ENCODE results near the gene FBXL20. TPM values are rescaled to one million over a fixed set of nuclear protein-coding genes. Genes with fewer than 3 reads are reported as not detected.

The FBXL20 gene
- total RNA-seq, 1 experiment from 2014 or later: 20.2 TPM

DNA sequence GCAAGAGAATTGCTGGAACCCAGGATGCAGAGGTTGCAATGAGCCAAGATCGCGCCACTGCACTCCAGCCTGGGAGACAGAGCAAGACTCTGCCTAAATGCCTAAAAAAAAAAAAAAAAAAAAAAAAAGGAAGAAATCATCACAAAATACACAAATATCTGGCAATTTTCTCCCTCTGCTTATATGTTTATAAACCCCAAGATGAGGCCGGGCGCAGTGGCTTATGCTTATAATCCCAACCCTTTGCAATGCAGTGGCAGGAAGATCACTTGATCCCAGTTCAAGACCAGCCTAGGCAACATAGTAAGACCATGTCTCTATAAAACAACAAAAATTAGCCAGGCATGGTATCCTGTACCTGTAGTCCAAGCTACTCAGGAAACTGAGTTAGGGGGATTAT is 28.2 kb upstream of the FBXL20 start:
- Histone ChIP-seq H3K27me3 (ENCODE audit: insufficient read depth, low read depth) (no peaks in the 10 kb centered on the region), H3K27ac (no peak overlapping the region), H4K20me1 (ENCODE audit: insufficient read depth) (no peaks in the 10 kb centered on the region; the same call in 1 of the 2 replicates), H3K9me3 (ENCODE audit: insufficient read depth, low read depth) (no peaks in the 10 kb centered on the region), H3K36me3 (ENCODE audit: low read depth) (peaks cover 45% of the 10 kb centered on the region), H3K79me2 (ENCODE audit: low read depth) (no peaks in the 10 kb centered on the region), H3K4me3 (no peak overlapping the region), H3F3A (ENCODE audit: insufficient read depth, low read depth) (0 out of 2 replicates have a peak, but pooled peaks cover 5% of the 10 kb centered on the region), H3K4me2 (no peak overlapping the region), H2AFZ (no peak overlapping the region), H3K9me2 (ENCODE audit: insufficient read depth) (no peaks in the 10 kb centered on the region), H3K4me1 (replicated peaks; ENCODE audit: insufficient read depth) (no peaks in the 10 kb centered on the region)
- POLR2A ChIA-PET (ENCODE audit: unreplicated experiment): no interaction called here
- no TSS peak for BruUV-seq (replicated peaks)
- no peak for DNase-seq
- intact Hi-C loops (cut with micrococcal nuclease; ENCODE audit: unreplicated experiment): no loop called here
- CTCF ChIA-PET: interaction anchor here (0.6 kb wide), 1 partner anchor 18 kb away, joined by 5 read pairs; no protein-coding TSS in a partner anchor
- TF ChIP-seq EZH2 (IDR thresholded peaks at IDR 0.05; ENCODE audit: low read depth): no peak
- TF ChIP-seq, protein P1, sequence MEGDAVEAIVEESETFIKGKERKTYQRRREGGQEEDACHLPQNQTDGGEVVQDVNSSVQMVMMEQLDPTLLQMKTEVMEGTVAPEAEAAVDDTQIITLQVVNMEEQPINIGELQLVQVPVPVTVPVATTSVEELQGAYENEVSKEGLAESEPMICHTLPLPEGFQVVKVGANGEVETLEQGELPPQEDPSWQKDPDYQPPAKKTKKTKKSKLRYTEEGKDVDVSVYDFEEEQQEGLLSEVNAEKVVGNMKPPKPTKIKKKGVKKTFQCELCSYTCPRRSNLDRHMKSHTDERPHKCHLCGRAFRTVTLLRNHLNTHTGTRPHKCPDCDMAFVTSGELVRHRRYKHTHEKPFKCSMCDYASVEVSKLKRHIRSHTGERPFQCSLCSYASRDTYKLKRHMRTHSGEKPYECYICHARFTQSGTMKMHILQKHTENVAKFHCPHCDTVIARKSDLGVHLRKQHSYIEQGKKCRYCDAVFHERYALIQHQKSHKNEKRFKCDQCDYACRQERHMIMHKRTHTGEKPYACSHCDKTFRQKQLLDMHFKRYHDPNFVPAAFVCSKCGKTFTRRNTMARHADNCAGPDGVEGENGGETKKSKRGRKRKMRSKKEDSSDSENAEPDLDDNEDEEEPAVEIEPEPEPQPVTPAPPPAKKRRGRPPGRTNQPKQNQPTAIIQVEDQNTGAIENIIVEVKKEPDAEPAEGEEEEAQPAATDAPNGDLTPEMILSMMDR (conservative IDR thresholded peaks at IDR 0.05): no peak

- BruUV-seq (replicated peaks): no TSS peak
- H3K36me3 ChIP-seq (ENCODE audit: low read depth): peaks cover 10% of the 10 kb centered on the region
- no peaks in the 10 kb centered on the region for H3K79me2 ChIP-seq (ENCODE audit: low read depth)
- H3K27me3 ChIP-seq (ENCODE audit: insufficient read depth, low read depth): no peaks in the 10 kb centered on the region
- DNase-seq: no peak
- no peak overlapping the region for H3K4me2 ChIP-seq
- no peaks in the 10 kb centered on the region for H3K9me2 ChIP-seq (ENCODE audit: insufficient read depth)
- no peaks in the 10 kb centered on the region for H3K4me1 ChIP-seq (replicated peaks; ENCODE audit: insufficient read depth)
- H2AFZ ChIP-seq: no peak overlapping the region
- intact Hi-C loops (cut with micrococcal nuclease; ENCODE audit: unreplicated experiment): no loop called here
- ChIA-PET CTCF (no interaction called here), POLR2A (ENCODE audit: unreplicated experiment) (interaction anchor here (1.2 kb wide), 1 partner anchor 35 kb away, joined by 8 read pairs; the partner anchor contains the start of gene MED1)
- TF ChIP-seq, protein P1 (conservative IDR thresholded peaks at IDR 0.05): no peak
- no peak for TF ChIP-seq EZH2 (IDR thresholded peaks at IDR 0.05; ENCODE audit: low read depth)
- H3F3A ChIP-seq (ENCODE audit: insufficient read depth, low read depth): no peaks in the 10 kb centered on the region
- no peaks in the 10 kb centered on the region; the same call in 1 of the 2 replicates for H4K20me1 ChIP-seq (ENCODE audit: insufficient read depth)
- no peak overlapping the region for H3K4me3 ChIP-seq
- H3K27ac ChIP-seq: no peak overlapping the region
- H3K9me3 ChIP-seq (ENCODE audit: insufficient read depth, low read depth): no peaks in the 10 kb centered on the region
Measured at GRCh38 chr17:39416141-39416540, 14.7 kb upstream of the FBXL20 start.

DNA sequence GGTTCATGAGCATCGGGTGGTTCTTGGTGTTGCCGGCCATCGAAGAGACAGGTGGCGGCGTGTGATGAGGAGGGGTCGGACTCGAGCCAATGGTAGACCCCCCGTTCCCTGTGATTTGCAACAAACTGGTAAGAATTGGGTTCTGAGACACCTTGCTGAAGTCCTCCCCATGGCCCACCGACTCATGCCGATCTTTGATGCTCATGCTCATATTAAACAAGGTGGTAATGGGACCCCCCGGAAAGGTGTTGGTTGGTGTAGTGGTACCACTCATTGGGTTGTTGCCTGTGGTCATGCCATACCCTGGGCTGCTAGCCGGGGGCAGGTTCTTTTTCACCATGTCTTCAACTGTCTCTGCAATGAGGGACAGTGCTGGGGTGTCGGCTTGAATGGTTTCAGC is 8.9 kb upstream of the FBXL20 start:
- TF ChIP-seq EZH2 (IDR thresholded peaks at IDR 0.05; ENCODE audit: low read depth): no peak
- TF ChIP-seq, protein P1 (conservative IDR thresholded peaks at IDR 0.05): no peak
- peaks cover 14% of the 10 kb centered on the region; the same call in 1 of the 2 replicates for H3F3A ChIP-seq (ENCODE audit: insufficient read depth, low read depth)
- H3K9me3 ChIP-seq (ENCODE audit: insufficient read depth, low read depth): no peaks in the 10 kb centered on the region
- POLR2A ChIA-PET (ENCODE audit: unreplicated experiment): no interaction called here
- peaks cover 6% of the 10 kb centered on the region for H3K4me1 ChIP-seq (replicated peaks; ENCODE audit: insufficient read depth)
- intact Hi-C loops (cut with micrococcal nuclease; ENCODE audit: unreplicated experiment): no loop called here
- H3K27me3 ChIP-seq (ENCODE audit: insufficient read depth, low read depth): no peaks in the 10 kb centered on the region
- no TSS peak for BruUV-seq (replicated peaks)
- H3K4me2 ChIP-seq: no peak overlapping the region
- no peak for DNase-seq
- H3K9me2 ChIP-seq (ENCODE audit: insufficient read depth): no peaks in the 10 kb centered on the region
- no peaks in the 10 kb centered on the region for H3K79me2 ChIP-seq (ENCODE audit: low read depth)
- H3K27ac ChIP-seq: no peak overlapping the region
- no peaks in the 10 kb centered on the region; the same call in 1 of the 2 replicates for H4K20me1 ChIP-seq (ENCODE audit: insufficient read depth)
- H3K36me3 ChIP-seq (ENCODE audit: low read depth): peaks cover 21% of the 10 kb centered on the region
- no peak overlapping the region for H3K4me3 ChIP-seq
- CTCF ChIA-PET: no interaction called here
- no peak overlapping the region for H2AFZ ChIP-seq
